SK-N-SH treated with all-trans-retinoic acid at 6 μM for 48 hours (cell line): ENCODE measurements around the gene MYCBPAP.

Source experiments
- ATAC-seq: fragments of 200-7000 bp; cut with Tn5 transposase; 3 replicates; pipeline ENCODE4 v1.9.1; 2020; ENCODE audit warnings: mild to moderate bottlenecking, moderate library complexity
- ARNTL ChIP-seq: fragments of 450-650 bp; formaldehyde crosslinking; IDR thresholded peaks from 2 replicates; pipeline ENCODE4 v1.5.0; 2020; ENCODE audit warnings: low read depth, mild to moderate bottlenecking, moderate library complexity, borderline replicate concordance
- BACH2 ChIP-seq: fragments of 250-450 bp; sonication (Bioruptor Pico); IDR thresholded peaks from 2 replicates; pipeline ENCODE4 v1.9.0; 2021; ENCODE audit warnings: mild to moderate bottlenecking, borderline replicate concordance
- CSDC2 ChIP-seq: fragments of 250-450 bp; sonication (Bioruptor Pico); IDR thresholded peaks from 2 replicates; pipeline ENCODE4 v1.5.0; 2020; ENCODE audit warnings: mild to moderate bottlenecking, moderate library complexity
- ESRRG ChIP-seq: fragments of 250-450 bp; sonication (Bioruptor Pico); IDR thresholded peaks from 2 replicates; pipeline ENCODE4 v1.6.1; 2021; ENCODE audit warnings: mild to moderate bottlenecking
- GLIS3 ChIP-seq: fragments of 250-450 bp; sonication (Bioruptor Pico); IDR thresholded peaks from 2 replicates; pipeline ENCODE4 v1.5.0; 2020; ENCODE audit warnings: mild to moderate bottlenecking, moderate library complexity
- ISL1 ChIP-seq: fragments of 250-450 bp; sonication (Bioruptor Pico); IDR thresholded peaks from 2 replicates; pipeline ENCODE4 v2.1.2; 2022; ENCODE audit warnings: mild to moderate bottlenecking, moderate library complexity
- OSR1 ChIP-seq: fragments of 250-450 bp; sonication (Bioruptor Pico); IDR thresholded peaks from 2 replicates; pipeline ENCODE4 v1.8.0; 2022; ENCODE audit warnings: moderate library complexity, mild to moderate bottlenecking, inconsistent platforms
- PPARA ChIP-seq: fragments of 250-450 bp; sonication (Bioruptor Pico); IDR thresholded peaks from 2 replicates; pipeline ENCODE4 v1.5.0; 2020; ENCODE audit warnings: mild to moderate bottlenecking, borderline replicate concordance
- RARB ChIP-seq: fragments of 250-450 bp; sonication (Bioruptor Pico); IDR thresholded peaks from 2 replicates; pipeline ENCODE4 v1.8.0; 2021; ENCODE audit warnings: mild to moderate bottlenecking, moderate library complexity
- SNAI2 ChIP-seq: fragments of 250-450 bp; sonication (Bioruptor Pico); IDR thresholded peaks from 2 replicates; pipeline ENCODE4 v1.5.0; 2020; ENCODE audit warnings: mild to moderate bottlenecking, moderate library complexity
- TCF4 ChIP-seq: fragments of 250-450 bp; sonication (Bioruptor Pico); IDR thresholded peaks from 2 replicates; pipeline ENCODE4 v1.8.0; 2021; ENCODE audit warnings: mild to moderate bottlenecking, moderate library complexity, borderline replicate concordance
- TOX ChIP-seq: fragments of 250-450 bp; sonication (Bioruptor Pico); IDR thresholded peaks from 2 replicates; pipeline ENCODE4 v1.8.0; 2021; ENCODE audit warnings: mild to moderate bottlenecking, moderate library complexity, borderline replicate concordance
- ZC3H10 ChIP-seq: fragments of 250-450 bp; sonication (Bioruptor Pico); IDR thresholded peaks from 2 replicates; pipeline ENCODE4 v1.5.1; 2021; ENCODE audit warnings: mild to moderate bottlenecking, moderate library complexity
- ZFP3 ChIP-seq: fragments of 250-450 bp; sonication (Bioruptor Pico); IDR thresholded peaks from 2 replicates; pipeline ENCODE4 v1.5.0; 2020; ENCODE audit warnings: mild to moderate bottlenecking, moderate library complexity
- ZFP30 ChIP-seq: fragments of 450-650 bp; formaldehyde crosslinking; IDR thresholded peaks from 2 replicates; pipeline ENCODE4 v1.5.0; 2022; ENCODE audit warnings: mild to moderate bottlenecking, moderate library complexity
- ZNF565 ChIP-seq: fragments of 450-650 bp; formaldehyde crosslinking; conservative IDR thresholded peaks from 2 replicates; pipeline ENCODE4 v1.5.0; 2020; ENCODE audit warnings: low read depth, mild to moderate bottlenecking, moderate library complexity
- ZNF70 ChIP-seq: fragments of 450-650 bp; formaldehyde crosslinking; IDR thresholded peaks from 2 replicates; pipeline ENCODE4 v1.5.0; 2020; ENCODE audit warnings: mild to moderate bottlenecking, moderate library complexity
- ZNF8 ChIP-seq: fragments of 450-650 bp; formaldehyde crosslinking; IDR thresholded peaks from 2 replicates; pipeline ENCODE4 v1.5.0; 2020; ENCODE audit warnings: mild to moderate bottlenecking, moderate library complexity
- TF ChIP-seq, protein P1 (sequence below): fragments of 250-450 bp; sonication (Bioruptor Pico); IDR thresholded peaks from 2 replicates; pipeline ENCODE4 v1.8.0; 2020; ENCODE audit warnings: mild to moderate bottlenecking, moderate library complexity, borderline replicate concordance
- TF ChIP-seq, protein P2 (sequence below): fragments of 250-450 bp; sonication (Bioruptor Pico); IDR thresholded peaks from 2 replicates; pipeline ENCODE4 v1.5.1; 2021; ENCODE audit warnings: mild to moderate bottlenecking, moderate library complexity
- TF ChIP-seq, protein P3 (sequence below): fragments of 250-450 bp; sonication (Bioruptor Pico); IDR thresholded peaks from 2 replicates; pipeline ENCODE4 v1.5.1; 2020; ENCODE audit warnings: low read depth, mild to moderate bottlenecking, moderate library complexity
- TF ChIP-seq, protein P4 (sequence below): fragments of 250-450 bp; sonication (Bioruptor Pico); IDR thresholded peaks from 2 replicates; pipeline ENCODE4 v1.8.0; 2021; ENCODE audit warnings: low read depth, mild to moderate bottlenecking, moderate library complexity, borderline replicate concordance

Gene MYCBPAP

DNA sequence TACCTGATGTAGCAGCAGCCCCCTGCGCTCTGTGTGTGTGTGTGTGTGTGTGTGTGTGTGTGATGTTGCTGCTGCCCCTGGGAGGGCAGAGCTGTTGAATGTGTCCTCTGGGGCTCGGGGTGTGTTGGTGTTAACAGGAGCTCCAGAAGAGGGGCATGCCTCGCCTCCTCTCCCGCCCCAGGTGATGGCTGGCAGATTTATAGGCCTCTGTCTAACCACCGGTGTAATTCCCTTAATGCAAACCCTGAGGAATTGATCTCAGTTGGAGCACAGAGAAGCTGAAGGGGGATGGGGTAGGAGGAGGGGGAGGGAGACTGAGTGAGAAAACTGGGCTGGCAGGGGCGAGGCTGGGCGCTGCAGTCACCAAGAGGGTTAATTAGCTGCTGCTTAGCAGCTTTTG lies 62.3 kb downstream of the MYCBPAP start:
- ATAC-seq = no peak
- no peak for TF ChIP-seq ZNF565 (CRISPR knock-in tag)
- TF ChIP-seq, protein P1, sequence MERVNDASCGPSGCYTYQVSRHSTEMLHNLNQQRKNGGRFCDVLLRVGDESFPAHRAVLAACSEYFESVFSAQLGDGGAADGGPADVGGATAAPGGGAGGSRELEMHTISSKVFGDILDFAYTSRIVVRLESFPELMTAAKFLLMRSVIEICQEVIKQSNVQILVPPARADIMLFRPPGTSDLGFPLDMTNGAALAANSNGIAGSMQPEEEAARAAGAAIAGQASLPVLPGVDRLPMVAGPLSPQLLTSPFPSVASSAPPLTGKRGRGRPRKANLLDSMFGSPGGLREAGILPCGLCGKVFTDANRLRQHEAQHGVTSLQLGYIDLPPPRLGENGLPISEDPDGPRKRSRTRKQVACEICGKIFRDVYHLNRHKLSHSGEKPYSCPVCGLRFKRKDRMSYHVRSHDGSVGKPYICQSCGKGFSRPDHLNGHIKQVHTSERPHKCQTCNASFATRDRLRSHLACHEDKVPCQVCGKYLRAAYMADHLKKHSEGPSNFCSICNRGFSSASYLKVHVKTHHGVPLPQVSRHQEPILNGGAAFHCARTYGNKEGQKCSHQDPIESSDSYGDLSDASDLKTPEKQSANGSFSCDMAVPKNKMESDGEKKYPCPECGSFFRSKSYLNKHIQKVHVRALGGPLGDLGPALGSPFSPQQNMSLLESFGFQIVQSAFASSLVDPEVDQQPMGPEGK (CRISPR knock-in tag) = no peak

DNA sequence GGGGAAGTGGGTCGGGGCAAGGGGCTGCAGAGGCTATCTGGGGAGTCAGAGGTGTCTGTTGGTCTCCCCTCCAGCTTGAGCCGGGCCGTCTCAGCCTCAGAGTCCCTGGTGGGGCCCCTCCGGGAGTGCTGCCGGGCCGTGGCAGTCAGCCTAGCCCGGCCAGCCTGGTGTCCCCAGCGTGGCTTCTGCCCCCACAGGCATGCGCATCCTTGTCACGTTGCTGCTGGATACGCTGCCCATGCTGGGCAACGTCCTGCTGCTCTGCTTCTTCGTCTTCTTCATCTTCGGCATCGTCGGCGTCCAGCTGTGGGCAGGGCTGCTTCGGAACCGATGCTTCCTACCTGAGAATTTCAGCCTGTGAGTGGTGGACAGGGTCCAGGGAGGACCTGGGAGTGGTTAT lies 63.4 kb downstream of the MYCBPAP start:
- ATAC-seq = no peak

DNA sequence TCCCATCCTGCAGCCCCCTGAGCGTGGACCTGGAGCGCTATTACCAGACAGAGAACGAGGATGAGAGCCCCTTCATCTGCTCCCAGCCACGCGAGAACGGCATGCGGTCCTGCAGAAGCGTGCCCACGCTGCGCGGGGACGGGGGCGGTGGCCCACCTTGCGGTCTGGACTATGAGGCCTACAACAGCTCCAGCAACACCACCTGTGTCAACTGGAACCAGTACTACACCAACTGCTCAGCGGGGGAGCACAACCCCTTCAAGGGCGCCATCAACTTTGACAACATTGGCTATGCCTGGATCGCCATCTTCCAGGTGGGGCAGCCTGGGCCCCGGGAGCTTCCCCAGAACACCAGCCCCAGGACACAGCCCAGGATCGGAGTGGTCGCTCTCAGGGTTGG lies 64.3 kb downstream of the MYCBPAP start:
- no peak for ATAC-seq

More for the DNA sequence above, 63.4 kb downstream of the MYCBPAP start:
- TF ChIP-seq ESRRG (no peak), OSR1 (no peak), GLIS3 (CRISPR knock-in tag) (no peak), ZNF70 (CRISPR knock-in tag) (no peak), TCF4 (no peak), ZC3H10 (no peak), SNAI2 (CRISPR knock-in tag) (no peak), ARNTL (no peak), BACH2 (no peak), CSDC2 (CRISPR knock-in tag) (no peak), RARB (CRISPR knock-in tag) (no peak), TOX (CRISPR knock-in tag) (no peak), ZNF8 (CRISPR knock-in tag) (no peak), ISL1 (CRISPR knock-in tag) (no peak), ZNF565 (CRISPR knock-in tag) (no peak), PPARA (CRISPR knock-in tag) (no peak)
- TF ChIP-seq, protein P1 (CRISPR knock-in tag) = no peak
- TF ChIP-seq, protein P2, sequence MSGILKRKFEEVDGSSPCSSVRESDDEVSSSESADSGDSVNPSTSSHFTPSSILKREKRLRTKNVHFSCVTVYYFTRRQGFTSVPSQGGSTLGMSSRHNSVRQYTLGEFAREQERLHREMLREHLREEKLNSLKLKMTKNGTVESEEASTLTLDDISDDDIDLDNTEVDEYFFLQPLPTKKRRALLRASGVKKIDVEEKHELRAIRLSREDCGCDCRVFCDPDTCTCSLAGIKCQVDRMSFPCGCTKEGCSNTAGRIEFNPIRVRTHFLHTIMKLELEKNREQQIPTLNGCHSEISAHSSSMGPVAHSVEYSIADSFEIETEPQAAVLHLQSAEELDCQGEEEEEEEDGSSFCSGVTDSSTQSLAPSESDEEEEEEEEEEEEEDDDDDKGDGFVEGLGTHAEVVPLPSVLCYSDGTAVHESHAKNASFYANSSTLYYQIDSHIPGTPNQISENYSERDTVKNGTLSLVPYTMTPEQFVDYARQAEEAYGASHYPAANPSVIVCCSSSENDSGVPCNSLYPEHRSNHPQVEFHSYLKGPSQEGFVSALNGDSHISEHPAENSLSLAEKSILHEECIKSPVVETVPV = no peak
- TF ChIP-seq, protein P3, sequence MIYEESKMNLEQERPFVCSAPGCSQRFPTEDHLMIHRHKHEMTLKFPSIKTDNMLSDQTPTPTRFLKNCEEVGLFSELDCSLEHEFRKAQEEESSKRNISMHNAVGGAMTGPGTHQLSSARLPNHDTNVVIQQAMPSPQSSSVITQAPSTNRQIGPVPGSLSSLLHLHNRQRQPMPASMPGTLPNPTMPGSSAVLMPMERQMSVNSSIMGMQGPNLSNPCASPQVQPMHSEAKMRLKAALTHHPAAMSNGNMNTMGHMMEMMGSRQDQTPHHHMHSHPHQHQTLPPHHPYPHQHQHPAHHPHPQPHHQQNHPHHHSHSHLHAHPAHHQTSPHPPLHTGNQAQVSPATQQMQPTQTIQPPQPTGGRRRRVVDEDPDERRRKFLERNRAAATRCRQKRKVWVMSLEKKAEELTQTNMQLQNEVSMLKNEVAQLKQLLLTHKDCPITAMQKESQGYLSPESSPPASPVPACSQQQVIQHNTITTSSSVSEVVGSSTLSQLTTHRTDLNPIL (CRISPR knock-in tag) = no peak

DNA sequence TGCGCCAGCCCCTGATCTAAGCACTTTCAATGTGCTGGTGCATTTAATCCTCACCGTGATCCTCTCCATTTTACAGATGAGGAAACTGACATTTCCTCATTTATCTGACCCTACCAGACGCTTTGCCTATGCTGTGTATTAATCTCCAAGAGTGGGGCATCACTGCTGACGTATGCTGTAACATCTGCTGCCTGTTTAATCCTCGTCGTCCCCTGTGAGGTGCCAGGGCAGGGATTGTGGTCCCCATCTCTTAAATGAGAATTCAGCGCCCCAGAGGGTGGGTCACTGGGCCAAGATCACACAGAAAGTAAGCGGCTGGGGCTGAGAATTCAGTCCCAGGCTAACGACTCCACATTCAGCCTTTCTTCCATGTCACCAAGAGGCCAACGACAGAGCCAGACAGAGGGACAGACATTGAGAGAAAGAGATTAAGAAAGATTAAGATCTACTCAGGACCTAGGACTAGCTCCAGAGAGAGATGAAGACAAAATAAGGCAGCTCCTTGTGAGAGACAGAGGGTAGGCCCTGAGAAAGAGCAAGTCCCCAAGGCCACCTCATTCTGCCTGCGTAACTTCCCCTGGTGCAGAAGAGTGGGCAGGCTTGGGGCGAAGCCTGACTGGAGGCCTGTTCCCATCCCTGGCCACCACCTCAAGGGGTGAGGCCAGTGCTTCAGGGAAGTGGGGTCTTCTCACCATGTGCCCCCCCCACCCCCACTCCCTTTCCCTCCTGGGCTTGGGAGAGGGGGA lies 65.8 kb downstream of the MYCBPAP start:
- ATAC-seq = no peak
- TF ChIP-seq ZFP3 (CRISPR knock-in tag) (no peak), ZC3H10 (no peak), ZNF70 (CRISPR knock-in tag) (no peak), PPARA (CRISPR knock-in tag) (no peak), OSR1 (no peak), ZFP30 (CRISPR knock-in tag) (no peak), ZNF8 (CRISPR knock-in tag) (no peak), TCF4 (no peak)
- TF ChIP-seq, protein P3 (CRISPR knock-in tag) = no peak
- TF ChIP-seq, protein P2 = no peak
- TF ChIP-seq, protein P4, sequence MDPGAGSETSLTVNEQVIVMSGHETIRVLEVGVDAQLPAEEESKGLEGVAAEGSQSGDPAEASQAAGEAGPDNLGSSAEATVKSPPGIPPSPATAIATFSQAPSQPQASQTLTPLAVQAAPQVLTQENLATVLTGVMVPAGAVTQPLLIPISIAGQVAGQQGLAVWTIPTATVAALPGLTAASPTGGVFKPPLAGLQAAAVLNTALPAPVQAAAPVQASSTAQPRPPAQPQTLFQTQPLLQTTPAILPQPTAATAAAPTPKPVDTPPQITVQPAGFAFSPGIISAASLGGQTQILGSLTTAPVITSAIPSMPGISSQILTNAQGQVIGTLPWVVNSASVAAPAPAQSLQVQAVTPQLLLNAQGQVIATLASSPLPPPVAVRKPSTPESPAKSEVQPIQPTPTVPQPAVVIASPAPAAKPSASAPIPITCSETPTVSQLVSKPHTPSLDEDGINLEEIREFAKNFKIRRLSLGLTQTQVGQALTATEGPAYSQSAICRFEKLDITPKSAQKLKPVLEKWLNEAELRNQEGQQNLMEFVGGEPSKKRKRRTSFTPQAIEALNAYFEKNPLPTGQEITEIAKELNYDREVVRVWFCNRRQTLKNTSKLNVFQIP (CRISPR knock-in tag) = no peak

More for the DNA sequence above, 64.3 kb downstream of the MYCBPAP start:
- TF ChIP-seq ZFP30 (CRISPR knock-in tag) (no peak), RARB (CRISPR knock-in tag) (no peak), OSR1 (no peak), ZNF565 (CRISPR knock-in tag) (no peak), ZNF8 (CRISPR knock-in tag) (no peak), TCF4 (no peak), CSDC2 (CRISPR knock-in tag) (no peak)
